AG09319 (cell line): ENCODE measurements around the gene LRRC41.

Experiments used
- DNase-seq: peaks from one replicate; pipeline ENCODE4 v3.0.0-alpha.2; 2010; ENCODE audit warnings: low read depth; ENCODE audit errors: extremely low read depth
- TF ChIP-seq, protein P1 (sequence below): IDR thresholded peaks from 2 replicates; pipeline ENCODE4 v1.5.1; 2011; ENCODE audit warnings: low read depth, mild to moderate bottlenecking, inconsistent platforms, low read length, moderate library complexity

LRRC41 gene

DNA sequence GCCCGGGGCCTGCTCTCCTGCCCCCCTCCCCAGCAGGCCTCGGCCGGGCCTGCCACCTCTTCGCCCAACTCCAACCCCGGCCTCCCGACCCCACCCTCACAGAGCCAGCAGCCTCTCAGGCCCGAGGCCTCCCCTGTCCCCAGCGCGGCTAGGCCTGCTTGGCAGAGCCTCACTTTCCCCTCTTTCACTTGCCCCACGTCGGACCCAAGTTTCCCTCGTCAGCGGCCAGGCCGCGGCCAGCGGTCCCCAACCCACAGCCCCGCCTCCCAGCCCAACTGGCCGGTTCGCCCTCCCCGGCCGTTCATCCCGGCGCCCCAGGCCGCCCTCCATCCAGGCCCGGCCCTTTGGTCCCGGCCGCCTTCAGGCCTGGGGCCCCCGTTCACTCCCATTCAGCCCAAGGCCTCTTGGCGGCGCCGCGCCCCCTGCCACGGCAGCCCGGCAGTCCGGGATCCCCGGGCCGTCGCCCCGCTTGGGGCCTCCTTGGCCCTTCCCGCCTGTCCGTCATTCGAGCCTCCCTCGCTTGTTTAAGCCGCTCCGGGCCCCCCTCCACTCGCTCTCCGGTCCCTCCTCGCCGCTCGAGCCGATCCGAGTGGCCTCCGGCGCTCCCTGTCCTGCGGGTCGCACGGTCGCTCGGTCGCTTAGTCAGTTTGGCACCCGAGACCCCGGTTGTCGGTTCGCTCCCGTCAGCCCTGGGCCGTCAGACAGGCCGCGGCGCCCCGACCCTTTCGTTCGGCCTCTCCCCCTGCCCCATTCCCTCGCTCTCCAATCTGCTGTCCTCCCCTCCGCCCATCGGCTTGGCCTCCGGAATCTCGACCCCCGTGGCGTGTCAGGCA lies 1.4 kb downstream of the LRRC41 start:
- TF ChIP-seq, protein P1, sequence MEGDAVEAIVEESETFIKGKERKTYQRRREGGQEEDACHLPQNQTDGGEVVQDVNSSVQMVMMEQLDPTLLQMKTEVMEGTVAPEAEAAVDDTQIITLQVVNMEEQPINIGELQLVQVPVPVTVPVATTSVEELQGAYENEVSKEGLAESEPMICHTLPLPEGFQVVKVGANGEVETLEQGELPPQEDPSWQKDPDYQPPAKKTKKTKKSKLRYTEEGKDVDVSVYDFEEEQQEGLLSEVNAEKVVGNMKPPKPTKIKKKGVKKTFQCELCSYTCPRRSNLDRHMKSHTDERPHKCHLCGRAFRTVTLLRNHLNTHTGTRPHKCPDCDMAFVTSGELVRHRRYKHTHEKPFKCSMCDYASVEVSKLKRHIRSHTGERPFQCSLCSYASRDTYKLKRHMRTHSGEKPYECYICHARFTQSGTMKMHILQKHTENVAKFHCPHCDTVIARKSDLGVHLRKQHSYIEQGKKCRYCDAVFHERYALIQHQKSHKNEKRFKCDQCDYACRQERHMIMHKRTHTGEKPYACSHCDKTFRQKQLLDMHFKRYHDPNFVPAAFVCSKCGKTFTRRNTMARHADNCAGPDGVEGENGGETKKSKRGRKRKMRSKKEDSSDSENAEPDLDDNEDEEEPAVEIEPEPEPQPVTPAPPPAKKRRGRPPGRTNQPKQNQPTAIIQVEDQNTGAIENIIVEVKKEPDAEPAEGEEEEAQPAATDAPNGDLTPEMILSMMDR = no peak; the same call in 1 of the 2 replicates
- DNase-seq = peak; percentile 19

DNA sequence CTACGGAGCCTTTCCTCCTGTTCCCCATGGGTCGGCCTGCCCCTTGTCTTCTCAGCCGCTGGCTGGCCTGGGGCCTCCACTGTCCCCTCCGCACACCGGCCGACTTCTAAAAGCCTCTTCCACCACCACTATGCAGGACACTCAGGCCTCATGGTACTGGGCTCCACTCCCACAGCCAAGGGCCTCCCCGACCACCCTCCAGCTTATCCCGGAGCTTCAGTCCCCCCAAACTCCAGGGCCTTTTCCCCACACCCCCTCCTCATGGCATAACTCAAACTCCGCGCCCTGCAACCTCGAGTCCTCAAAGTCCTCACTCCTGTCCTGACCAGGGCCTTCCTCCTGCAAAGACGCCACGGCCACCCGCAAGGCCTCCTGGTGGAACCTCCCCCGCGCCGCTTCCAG lies 2.0 kb downstream of the LRRC41 start:
- TF ChIP-seq, protein P1 = no peak
- DNase-seq = no peak

DNA sequence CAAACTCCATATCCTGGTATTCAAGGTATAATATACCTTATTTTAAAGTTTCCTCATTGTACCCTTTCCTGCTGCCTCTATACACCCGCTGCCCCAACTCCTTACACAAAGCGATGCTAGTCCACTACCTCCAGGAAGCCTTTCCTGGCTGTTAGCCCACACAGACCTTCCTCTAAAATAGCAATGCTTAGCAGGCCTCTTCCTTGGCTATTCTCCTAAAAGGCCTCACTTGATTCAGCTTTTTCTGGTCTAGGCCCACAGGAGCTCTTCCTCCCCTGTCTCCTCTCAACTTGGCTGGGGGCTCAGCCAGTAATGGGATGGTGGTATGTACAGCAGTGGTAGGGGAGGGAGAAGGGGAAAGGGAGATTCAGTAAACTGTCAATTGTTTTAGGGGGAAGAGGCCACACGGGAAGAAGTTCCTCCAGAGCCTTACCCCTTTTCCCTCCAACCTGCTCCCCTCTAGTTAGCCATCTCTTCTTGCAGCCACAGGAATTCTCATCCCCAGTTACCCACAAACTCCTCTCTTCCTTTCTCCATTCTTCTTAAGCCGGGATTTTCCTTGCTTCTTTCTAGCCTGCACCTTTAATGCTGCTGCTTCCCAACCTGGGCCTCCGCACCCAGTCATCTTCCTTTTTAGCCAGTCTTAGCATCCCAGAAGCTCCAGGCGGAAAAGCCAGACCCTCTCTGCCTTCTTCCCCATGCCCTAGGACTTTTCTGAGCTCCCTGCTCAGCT lies 2.6 kb downstream of the LRRC41 start:
- TF ChIP-seq, protein P1 = no peak
- DNase-seq = no peak

DNA sequence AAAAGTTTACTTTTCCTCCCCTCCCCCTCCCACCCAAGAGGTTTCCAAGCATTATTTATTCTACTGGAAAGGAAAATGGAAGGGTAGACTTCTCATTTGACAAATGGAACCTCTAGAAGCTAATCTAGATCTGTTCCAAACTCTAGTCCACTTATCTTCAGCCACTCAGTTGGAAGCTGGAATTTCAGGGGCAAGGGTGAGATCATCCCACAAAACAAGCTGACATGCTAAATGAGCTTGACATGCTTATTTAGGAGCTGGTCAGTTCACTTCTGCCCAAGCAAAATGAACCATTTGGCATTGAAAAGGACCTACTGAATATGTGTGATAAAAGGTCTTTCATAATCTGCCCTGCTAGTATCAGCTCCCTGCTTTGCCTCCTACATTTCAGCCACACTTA lies 5.0 kb downstream of the LRRC41 start:
- TF ChIP-seq, protein P1 = no peak
- DNase-seq = no peak

DNA sequence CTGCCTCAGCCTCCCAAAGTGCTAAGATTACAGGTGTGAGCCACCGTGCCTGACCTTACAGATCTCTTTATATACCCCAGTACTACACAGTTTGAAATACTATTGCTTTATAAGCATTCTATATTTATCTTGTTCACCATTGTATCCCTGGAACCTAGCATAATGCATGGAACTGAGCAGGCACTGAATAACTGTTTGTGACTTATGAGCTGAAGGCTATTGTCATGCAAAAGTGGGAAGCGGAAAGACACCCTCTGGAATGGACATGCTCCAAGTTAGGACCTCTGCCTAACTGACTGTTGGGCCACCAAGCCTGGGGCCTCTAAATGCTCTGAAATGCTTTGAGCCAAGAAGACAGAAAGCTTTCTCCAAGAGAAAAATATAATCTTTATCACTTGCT lies 8.1 kb downstream of the LRRC41 start:
- DNase-seq = no peak
- TF ChIP-seq, protein P1 = no peak

DNA sequence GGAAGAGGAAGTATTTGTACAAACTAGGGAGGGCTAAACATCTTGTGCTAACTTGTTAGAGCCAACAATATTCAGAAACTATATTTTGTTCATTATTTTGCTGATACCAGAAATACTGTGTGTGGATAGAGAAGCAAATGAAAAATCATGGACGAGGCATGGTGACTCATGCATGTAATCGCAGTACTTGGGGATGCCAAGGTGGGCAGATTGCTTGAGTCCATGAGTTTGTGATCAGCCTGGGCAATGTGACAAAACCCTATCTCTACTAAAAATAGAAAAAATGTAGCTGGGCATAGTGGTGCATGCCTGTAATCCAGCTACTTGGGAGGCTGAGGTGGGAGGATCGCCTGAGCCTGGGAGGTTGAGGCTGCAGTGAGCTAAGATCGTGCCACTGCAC lies 13.4 kb downstream of the LRRC41 start:
- TF ChIP-seq, protein P1 = no peak
- DNase-seq = no peak

DNA sequence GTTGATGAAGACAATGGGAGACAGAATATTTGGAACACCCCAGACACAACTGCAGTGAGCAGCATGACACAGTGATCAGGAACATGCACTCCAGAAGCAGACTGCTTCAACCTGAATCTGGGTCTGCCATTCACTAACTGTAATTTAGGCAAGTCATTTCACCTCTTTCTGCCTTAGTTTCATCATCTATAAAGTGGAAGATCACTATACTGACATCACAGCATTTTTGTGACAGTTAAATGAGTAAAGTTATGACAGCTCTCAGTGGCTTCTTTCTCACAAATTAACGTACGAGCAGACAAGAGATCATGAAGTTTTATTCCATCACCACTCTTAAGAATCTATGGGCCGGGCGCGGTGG lies 14.3 kb downstream of the LRRC41 start:
- TF ChIP-seq, protein P1 = no peak
- no peak for DNase-seq
